GM20000 (cell line): ENCODE results near the gene SPRR3.

Experiments used
- DNase-seq: peaks from one replicate; pipeline ENCODE4 v3.0.0; 2012; ENCODE audit warnings: low spot score
- CTCF ChIP-seq: IDR thresholded peaks from 2 replicates; pipeline ENCODE4 v1.5.1; 2012; ENCODE audit warnings: mild to moderate bottlenecking, control low read depth; ENCODE audit errors: extremely low read depth, missing control alignments

SPRR3 gene

GRCh38 chr1:153028766-153029165 lies 27.2 kb downstream of the SPRR3 start:
- DNase-seq, result no peak
- no peak for TF ChIP-seq CTCF

- DNase-seq, result no peak
- TF ChIP-seq CTCF, result no peak
These were observed 29.3 kb downstream of the SPRR3 start, which contains the start of gene SPRR1B for GRCh38 chr1:153030895-153031294. TSS of gene SPRR1B (plus strand) at chr1:153031203. CDS start at chr1:153032346, 1,143 bp downstream.

GRCh38 chr1:153032073-153032472 lies 30.5 kb downstream of the SPRR3 start:
- no peak for DNase-seq
- TF ChIP-seq CTCF, result no peak

- no peak for DNase-seq
- no peak for TF ChIP-seq CTCF
These were observed 31.2 kb downstream of the SPRR3 start for GRCh38 chr1:153032677-153033308.

- no peak for TF ChIP-seq CTCF
- no peak for DNase-seq
These were observed 33.7 kb downstream of the SPRR3 start for GRCh38 chr1:153035211-153035610.

- TF ChIP-seq CTCF, result no peak
- DNase-seq, result no peak
These were observed 39.5 kb downstream of the SPRR3 start, which contains the start of gene SPRR2D for GRCh38 chr1:153040950-153041631. TSS of gene SPRR2D (minus strand) at chr1:153041120. CDS start at chr1:153040346, 774 bp downstream.

- no peak for DNase-seq
- no peak for TF ChIP-seq CTCF
These were observed 47.7 kb downstream of the SPRR3 start for GRCh38 chr1:153049211-153049610.
